Hepatocyte (in vitro differentiated cells): ENCODE data around the gene HEXD.

ENCODE experiments used
- EZH2 ChIP-seq: fragments of 200-600 bp; sonication (generic); IDR thresholded peaks from 2 replicates; pipeline ENCODE4 v1.6.1; 2016; ENCODE audit warnings: antibody characterized with exemption, mild to moderate bottlenecking, borderline replicate concordance
- TF ChIP-seq, protein P1 (sequence below): fragments of 200-600 bp; sonication (generic); IDR thresholded peaks from 2 replicates; pipeline ENCODE4 v1.5.1; 2016; ENCODE audit warnings: antibody characterized with exemption, mild to moderate bottlenecking; ENCODE audit not compliant: poor library complexity

- TF ChIP-seq EZH2: no peak
- TF ChIP-seq, protein P1, sequence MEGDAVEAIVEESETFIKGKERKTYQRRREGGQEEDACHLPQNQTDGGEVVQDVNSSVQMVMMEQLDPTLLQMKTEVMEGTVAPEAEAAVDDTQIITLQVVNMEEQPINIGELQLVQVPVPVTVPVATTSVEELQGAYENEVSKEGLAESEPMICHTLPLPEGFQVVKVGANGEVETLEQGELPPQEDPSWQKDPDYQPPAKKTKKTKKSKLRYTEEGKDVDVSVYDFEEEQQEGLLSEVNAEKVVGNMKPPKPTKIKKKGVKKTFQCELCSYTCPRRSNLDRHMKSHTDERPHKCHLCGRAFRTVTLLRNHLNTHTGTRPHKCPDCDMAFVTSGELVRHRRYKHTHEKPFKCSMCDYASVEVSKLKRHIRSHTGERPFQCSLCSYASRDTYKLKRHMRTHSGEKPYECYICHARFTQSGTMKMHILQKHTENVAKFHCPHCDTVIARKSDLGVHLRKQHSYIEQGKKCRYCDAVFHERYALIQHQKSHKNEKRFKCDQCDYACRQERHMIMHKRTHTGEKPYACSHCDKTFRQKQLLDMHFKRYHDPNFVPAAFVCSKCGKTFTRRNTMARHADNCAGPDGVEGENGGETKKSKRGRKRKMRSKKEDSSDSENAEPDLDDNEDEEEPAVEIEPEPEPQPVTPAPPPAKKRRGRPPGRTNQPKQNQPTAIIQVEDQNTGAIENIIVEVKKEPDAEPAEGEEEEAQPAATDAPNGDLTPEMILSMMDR: no peak
Measured at GRCh38 chr17:82403662-82404660, 14.2 kb upstream of the HEXD start.
